GM12801 (cell line): ENCODE measurements around the gene HS3ST4.

Experiments
- CTCF ChIP-seq: IDR thresholded peaks from one replicate; pipeline ENCODE4 v1.5.1; 2011; ENCODE audit warnings: control low read depth; ENCODE audit not compliant: insufficient read length; ENCODE audit errors: extremely low read depth

Gene HS3ST4

GRCh38 chr16:26169473-26169872, 477.7 kb downstream of the HS3ST4 start:
- TF ChIP-seq CTCF, result no peak

GRCh38 chr16:26175944-26176343, 484.2 kb downstream of the HS3ST4 start:
- TF ChIP-seq CTCF, result no peak

- TF ChIP-seq CTCF, result no peak
Observed at GRCh38 chr16:26177438-26177837, 485.7 kb downstream of the HS3ST4 start.

GRCh38 chr16:26178298-26178697, 486.5 kb downstream of the HS3ST4 start:
- no peak for TF ChIP-seq CTCF

GRCh38 chr16:26186091-26186615, 494.4 kb downstream of the HS3ST4 start:
- no peak for TF ChIP-seq CTCF
